ENCODE measurements around the gene RALGPS1.
A peak's percentile ranks its signal among the peaks of the same experiment; 100 is the strongest.

- TF ChIP-seq CTCF (IDR thresholded peaks at IDR 0.05; ENCODE audit: control extremely low read depth in 1 of 3, insufficient read depth in 1 of 3, low read depth in 1 of 3, low read length in 3 of 3) (no peak), EP300 (IDR thresholded peaks at IDR 0.05; ENCODE audit: borderline replicate concordance in 1 of 2, low read depth in 2 of 2, low read length in 2 of 2) (peak in 1 of 2 experiments; percentile 89; a peak in 1 of 3 replicates), PHF8 (conservative IDR thresholded peaks at IDR 0.05; ENCODE audit: low read depth, low read length) (no peak), USF2 (IDR thresholded peaks at IDR 0.05; ENCODE audit: low read length) (no peak), KDM1A (IDR thresholded peaks at IDR 0.05; ENCODE audit: borderline replicate concordance, low read length) (no peak), POLR2A (IDR thresholded peaks at IDR 0.05; ENCODE audit: control extremely low read depth in 1 of 2, low read depth in 2 of 2, low read length in 2 of 2) (peak; percentile 28 to 74), POLR2AphosphoS5 (IDR thresholded peaks at IDR 0.05; ENCODE audit: low read depth, low read length) (no peak), TBP (IDR thresholded peaks at IDR 0.05; ENCODE audit: low read depth, low read length) (no peak)
Measured at GRCh38 chr9:127112056-127112455, 197.5 kb downstream of the RALGPS1 start.

All from H1 (cell line).